HUES64 (cell line): Measurements from ENCODE around the gene SCP2.

Source experiments
- H3K27ac ChIP-seq: 2 replicates; pipeline ENCODE4 v1.7.0; 2013; ENCODE audit warnings: low read depth, low read length, inconsistent platforms
- H3K27me3 ChIP-seq: 2 replicates; pipeline ENCODE4 v1.6.1; 2013; ENCODE audit warnings: mild to moderate bottlenecking, low read length; ENCODE audit not compliant: insufficient read depth
- H3K36me3 ChIP-seq: 2 replicates; pipeline ENCODE4 v1.6.1; 2013; ENCODE audit warnings: mild to moderate bottlenecking, low read length; ENCODE audit not compliant: insufficient read depth
- H3K4me1 ChIP-seq: 2 replicates; pipeline ENCODE4 v1.6.1; 2013; ENCODE audit warnings: mild to moderate bottlenecking, low read length, moderate library complexity; ENCODE audit not compliant: insufficient read depth
- H3K4me3 ChIP-seq: 2 replicates; pipeline ENCODE4 v1.5.1; 2013; ENCODE audit warnings: mild to moderate bottlenecking, low read length, moderate library complexity
- H3K9ac ChIP-seq: 2 replicates; pipeline ENCODE4 v1.6.1; 2013; ENCODE audit warnings: mild to moderate bottlenecking, low read depth, low read length
- H3K9me3 ChIP-seq: 2 replicates; pipeline ENCODE4 v1.6.1; 2013; ENCODE audit warnings: low read depth, low read length; ENCODE audit not compliant: insufficient read depth
- WGBS: fragments of 150-250, 120-280 bp; methylation state at CpG from one replicate; pipeline ENCODE4 v1.1.7; 2013; ENCODE audit warnings: missing lambda C conversion rate; 5-methylcytosine and 5-hydroxymethylcytosine counted together

SCP2 gene

DNA sequence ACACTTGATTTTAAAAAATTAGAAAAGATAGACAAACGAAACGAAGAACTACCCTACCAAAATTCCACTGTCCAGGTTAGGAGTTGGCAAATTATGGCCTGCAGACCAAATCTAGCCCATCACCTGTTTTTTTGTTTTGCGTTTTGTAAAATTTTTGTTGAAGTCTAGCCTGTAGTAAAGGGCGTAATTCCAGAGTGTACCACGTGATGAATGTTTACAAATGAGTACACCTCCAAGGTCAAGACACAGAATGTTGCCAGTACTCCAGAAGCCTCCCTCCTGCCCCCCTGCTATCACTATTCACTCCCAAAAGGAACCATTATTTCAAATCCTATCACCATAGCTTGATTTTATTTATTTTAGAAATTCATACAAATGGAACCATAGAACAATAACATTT, 117.8 kb downstream of the SCP2 start:
- Histone ChIP-seq H3K9ac (no peak overlapping the region), H3K27me3 (no peaks in the 10 kb centered on the region), H3K27ac (no peak overlapping the region), H3K9me3 (no peaks in the 10 kb centered on the region), H3K4me3 (no peak overlapping the region), H3K4me1 (peaks cover 36% of the 10 kb centered on the region), H3K36me3 (no peaks in the 10 kb centered on the region)
- WGBS: 92% methylated on average over 5 of the region's 5 CpGs

DNA sequence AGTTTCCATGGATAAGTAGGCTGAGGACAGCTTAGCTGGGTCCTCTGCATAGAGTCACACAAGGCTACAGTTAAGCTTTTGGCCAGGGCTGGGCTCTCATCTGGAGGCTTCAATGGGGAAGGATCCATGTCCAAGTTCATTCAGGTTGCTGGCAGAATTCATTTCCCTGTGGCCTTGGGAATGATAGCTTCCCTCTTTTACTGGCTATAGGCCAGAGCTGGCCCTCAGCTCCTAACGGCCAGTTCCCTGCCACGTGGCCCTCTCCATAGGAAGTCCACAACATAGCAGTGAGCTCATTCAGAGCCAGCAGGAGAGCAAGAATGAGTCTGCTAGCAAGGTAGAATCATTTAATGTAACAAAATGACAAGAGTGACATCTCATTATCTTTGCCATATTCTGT, 119.9 kb downstream of the SCP2 start:
- Histone ChIP-seq H3K4me1 (peaks cover 45% of the 10 kb centered on the region), H3K4me3 (no peak overlapping the region), H3K9me3 (no peaks in the 10 kb centered on the region), H3K9ac (no peak overlapping the region), H3K27ac (no peak overlapping the region), H3K36me3 (no peaks in the 10 kb centered on the region), H3K27me3 (no peaks in the 10 kb centered on the region)
- 45% methylated on average over 2 of the region's 2 CpGs for WGBS

DNA sequence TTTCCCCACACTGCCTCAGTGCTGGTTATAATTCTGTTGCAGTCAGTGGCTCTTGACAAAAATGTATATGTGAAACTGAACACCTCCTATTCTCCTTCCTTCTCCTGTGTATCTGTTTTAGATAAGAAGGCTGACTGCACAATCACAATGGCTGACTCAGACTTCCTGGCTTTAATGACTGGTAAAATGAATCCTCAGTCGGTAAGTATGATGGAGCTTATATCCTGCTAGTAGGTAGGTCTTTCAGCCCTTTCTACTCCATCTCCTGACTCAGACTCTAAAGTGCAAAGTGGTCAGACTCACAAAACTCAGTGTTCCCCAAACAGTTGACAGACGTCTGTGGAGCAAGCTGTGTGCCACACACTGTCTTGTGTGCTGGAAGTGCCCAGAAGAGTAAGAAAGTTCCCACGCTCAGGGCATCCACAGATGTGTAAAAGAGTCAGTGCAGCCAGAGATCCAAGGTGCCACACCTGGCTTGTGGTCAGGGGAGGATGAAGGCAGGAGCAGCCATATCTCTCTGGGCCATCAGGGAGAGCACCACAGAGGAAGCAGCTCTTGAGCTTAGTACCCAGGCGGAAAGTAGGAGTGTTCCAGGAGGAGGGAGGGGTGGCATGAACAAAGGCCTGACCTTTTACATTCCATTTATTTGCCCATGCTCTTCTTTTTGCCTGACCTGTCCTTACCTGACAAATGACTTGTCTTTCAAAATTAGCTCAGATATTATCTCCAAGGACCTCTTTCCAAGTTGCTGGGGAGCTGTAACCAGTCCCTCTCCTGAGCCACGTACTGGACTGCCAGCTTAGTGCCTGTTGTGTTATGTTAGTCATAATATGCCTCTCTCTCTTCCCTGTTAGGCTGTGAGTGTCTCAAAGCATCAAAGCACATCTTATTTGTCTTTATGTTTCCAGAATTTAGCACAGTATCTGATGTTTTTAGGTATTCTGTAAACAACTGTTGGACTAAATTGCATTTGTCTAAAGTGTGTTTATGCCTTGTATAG, 121.0 kb downstream of the SCP2 start:
- H3K36me3 ChIP-seq: no peaks in the 10 kb centered on the region
- no peaks in the 10 kb centered on the region for H3K27me3 ChIP-seq
- no peak overlapping the region for H3K9ac ChIP-seq
- H3K4me1 ChIP-seq: peaks cover 44% of the 10 kb centered on the region
- no peak overlapping the region for H3K27ac ChIP-seq
- no peaks in the 10 kb centered on the region for H3K9me3 ChIP-seq
- no peak overlapping the region for H3K4me3 ChIP-seq
- WGBS: 93% methylated on average over 5 of the region's 5 CpGs

DNA sequence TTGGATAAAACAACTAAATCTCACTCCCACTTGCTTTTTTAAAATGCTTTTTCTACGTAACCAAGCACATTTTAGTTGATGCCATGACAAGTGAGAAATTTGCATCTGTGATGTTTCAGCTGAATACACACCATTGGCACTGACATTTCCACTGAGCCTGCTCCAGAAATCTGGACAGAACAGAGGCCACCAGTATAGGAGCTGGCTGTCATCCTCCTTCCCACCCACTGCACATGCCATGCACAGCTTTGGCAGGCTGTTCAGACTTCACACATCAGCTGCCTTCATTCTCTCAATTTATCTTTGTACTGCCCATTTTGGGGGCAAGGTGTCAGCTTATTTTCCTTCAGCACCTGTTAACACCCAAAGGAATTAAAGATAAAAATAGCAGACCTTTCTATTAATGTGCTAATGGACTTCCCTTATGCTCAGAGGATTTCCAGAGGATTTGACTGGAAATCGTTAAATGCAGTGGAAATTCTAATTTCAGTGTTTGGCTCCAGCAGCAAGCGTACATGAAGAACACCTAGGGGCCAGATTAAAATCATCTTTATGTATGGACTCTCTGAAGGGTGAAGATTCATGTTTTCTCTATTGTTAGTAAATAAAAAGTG, 122.0 kb downstream of the SCP2 start:
- Histone ChIP-seq H3K9me3 (no peaks in the 10 kb centered on the region), H3K27ac (no peak overlapping the region), H3K9ac (no peak overlapping the region), H3K27me3 (no peaks in the 10 kb centered on the region), H3K4me1 (peaks cover 37% of the 10 kb centered on the region), H3K36me3 (no peaks in the 10 kb centered on the region), H3K4me3 (no peak overlapping the region)
- WGBS: 87% methylated on average over 3 of the region's 3 CpGs

DNA sequence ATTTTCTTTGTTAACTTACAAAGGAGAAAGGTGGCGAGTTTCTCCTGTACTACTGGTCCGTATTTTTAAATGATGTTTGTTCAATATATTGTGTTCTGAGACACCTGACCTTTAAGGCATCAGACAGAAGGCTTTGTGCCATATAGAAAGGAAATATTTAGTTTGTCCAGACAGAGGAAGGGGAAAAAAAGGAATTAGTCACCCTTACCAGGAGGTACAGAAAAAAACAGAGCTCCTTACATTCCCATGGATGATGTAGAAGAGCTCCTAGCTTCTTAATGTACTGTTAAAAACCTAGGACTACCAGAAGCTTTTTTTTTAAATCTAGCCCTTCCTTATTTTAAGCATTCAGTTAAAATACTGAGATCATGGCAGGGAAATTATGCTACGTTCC, 122.5 kb downstream of the SCP2 start:
- Histone ChIP-seq H3K4me3 (no peak overlapping the region), H3K4me1 (peaks cover 37% of the 10 kb centered on the region), H3K36me3 (no peaks in the 10 kb centered on the region), H3K9ac (no peak overlapping the region), H3K27ac (no peak overlapping the region), H3K9me3 (no peaks in the 10 kb centered on the region), H3K27me3 (no peaks in the 10 kb centered on the region)
- WGBS: 92% methylated on average over 3 of the region's 3 CpGs

DNA sequence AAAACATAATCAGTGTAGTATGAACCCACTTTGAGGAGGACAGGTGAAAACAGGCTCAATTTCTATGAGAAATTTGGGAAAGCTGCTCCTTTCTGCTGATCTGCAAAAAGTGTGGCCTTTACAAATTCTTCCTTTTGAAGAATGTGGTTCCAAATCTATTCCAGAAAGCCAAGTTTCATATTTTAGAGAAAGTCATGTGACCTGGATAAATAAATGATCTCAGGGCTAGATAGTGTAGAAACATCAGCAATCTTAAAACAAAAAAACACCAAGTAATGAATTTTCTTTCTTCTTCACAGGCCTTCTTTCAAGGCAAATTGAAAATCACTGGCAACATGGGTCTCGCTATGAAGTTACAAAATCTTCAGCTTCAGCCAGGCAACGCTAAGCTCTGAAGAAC, 123.2 kb downstream of the SCP2 start:
- no peaks in the 10 kb centered on the region for H3K27me3 ChIP-seq
- H3K27ac ChIP-seq: no peak overlapping the region
- H3K4me1 ChIP-seq: peaks cover 37% of the 10 kb centered on the region
- H3K9me3 ChIP-seq: no peaks in the 10 kb centered on the region
- WGBS: 93% methylated on average over 1 of the region's 2 CpGs
- H3K9ac ChIP-seq: no peak overlapping the region
- H3K4me3 ChIP-seq: no peak overlapping the region
- H3K36me3 ChIP-seq: no peaks in the 10 kb centered on the region

DNA sequence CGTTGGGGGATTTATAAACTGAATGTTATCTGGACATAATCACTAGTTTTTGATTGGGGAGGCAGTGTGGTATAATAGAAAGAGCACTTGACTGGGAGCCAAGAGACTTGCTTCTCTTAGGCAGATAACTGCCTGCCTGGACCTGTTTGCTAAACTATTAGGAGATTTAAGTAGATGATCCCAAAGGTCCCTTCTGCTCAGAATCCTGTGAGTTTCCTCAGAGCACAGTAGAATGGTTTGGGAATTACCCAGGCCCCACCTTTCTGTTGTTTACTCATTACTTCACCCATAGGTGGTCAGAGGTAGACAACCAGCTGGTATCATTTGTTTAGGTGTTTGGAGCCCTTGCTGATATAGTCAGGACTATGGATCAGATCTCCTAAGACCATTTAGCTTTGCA, 124.6 kb downstream of the SCP2 start:
- Histone ChIP-seq H3K9me3 (no peaks in the 10 kb centered on the region), H3K36me3 (no peaks in the 10 kb centered on the region), H3K27ac (no peak overlapping the region), H3K9ac (no peak overlapping the region), H3K4me1 (peaks cover 37% of the 10 kb centered on the region), H3K27me3 (no peaks in the 10 kb centered on the region), H3K4me3 (no peak overlapping the region)
- WGBS: 81% methylated on average over 1 of the region's 1 CpG

DNA sequence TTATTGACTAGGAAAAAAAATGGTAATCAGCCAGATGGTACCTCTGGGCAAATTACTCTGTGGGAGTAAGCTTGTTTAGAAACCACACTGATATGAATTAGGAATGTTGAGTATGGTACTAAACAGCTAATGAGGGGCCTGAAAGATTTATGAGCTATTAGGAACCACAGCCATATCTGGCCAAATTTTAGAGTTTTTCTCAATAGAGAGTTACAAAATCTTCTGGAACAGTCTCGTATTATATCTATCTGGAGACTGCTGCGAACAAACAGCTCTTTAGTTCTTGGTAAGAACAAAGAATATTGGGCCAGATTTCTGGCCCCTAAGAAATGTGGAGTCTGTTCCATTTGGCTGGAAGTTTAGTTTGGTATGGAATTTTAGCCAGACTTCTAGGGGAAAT, 130.1 kb downstream of the SCP2 start:
- Histone ChIP-seq H3K27me3 (peaks cover 46% of the 10 kb centered on the region), H3K4me1 (peaks cover 3% of the 10 kb centered on the region; the same call in 1 of the 2 replicates), H3K36me3 (no peaks in the 10 kb centered on the region), H3K4me3 (no peak overlapping the region), H3K27ac (no peak overlapping the region), H3K9ac (no peak overlapping the region), H3K9me3 (no peaks in the 10 kb centered on the region)
- 98% methylated on average over 2 of the region's 2 CpGs for WGBS

DNA sequence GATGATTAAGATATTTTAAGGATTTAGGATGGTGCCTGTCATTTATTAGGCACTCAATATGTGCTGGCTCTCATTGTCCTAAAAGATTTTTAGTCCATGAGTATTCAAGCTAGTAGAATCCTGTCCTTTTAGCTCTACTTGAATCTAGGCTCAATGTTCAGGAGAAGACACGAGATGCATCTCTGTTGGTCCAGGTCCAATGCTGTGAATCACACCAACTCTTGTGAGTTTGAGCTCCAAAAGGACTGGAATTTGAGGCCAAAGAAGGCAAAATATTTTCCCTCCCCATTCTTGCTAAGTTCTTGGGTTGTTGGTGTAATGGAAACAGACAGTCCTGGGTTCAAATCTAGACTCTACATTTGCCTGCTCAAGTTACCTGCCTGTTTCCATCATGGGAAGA, 133.5 kb downstream of the SCP2 start:
- peaks cover 3% of the 10 kb centered on the region; the same call in 1 of the 2 replicates for H3K4me1 ChIP-seq
- no peak overlapping the region for H3K4me3 ChIP-seq
- no peaks in the 10 kb centered on the region for H3K9me3 ChIP-seq
- H3K36me3 ChIP-seq: no peaks in the 10 kb centered on the region
- peaks cover 75% of the 10 kb centered on the region for H3K27me3 ChIP-seq
- H3K9ac ChIP-seq: no peak overlapping the region
- no peak overlapping the region for H3K27ac ChIP-seq
- WGBS: 79% methylated on average over 1 of the region's 1 CpG

DNA sequence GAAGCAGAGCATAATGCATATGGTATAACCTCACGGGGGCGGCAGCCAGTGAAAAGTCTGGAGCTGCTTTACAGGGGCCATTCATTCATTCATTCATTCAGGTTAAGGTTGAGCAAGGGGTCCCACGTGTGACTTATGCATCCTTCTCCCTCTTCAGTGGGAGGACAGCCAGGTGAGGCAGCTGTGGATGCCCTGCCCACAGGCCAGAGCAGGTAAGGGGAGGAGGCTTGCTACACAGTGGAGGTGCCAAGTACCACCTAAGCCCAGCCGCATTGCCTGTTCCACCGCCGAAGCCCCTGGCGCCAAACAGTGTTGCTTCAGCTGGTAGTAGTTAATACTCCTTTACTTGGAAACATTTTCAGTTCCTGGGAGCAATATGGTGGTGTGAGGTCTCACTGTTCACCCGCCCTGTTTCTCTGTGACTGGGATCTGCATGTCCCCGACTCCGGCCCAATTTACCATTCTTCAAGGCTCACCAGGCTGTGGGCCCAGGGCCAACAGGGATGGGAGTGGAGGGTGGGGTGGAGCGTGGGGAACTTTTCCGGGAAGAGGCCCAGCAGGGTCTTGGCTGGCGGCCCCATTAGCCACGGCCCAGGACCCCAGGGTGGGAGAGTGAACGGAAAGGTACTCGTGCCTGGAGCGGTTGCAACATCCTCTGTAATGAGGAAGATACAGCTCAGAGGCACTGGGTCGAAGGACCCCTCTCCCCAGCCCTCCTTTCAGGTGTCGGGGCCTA, 134.2 kb downstream of the SCP2 start:
- H3K9me3 ChIP-seq: no peaks in the 10 kb centered on the region
- no peak overlapping the region for H3K9ac ChIP-seq
- H3K27me3 ChIP-seq: peaks cover 75% of the 10 kb centered on the region
- H3K4me1 ChIP-seq: peaks cover 3% of the 10 kb centered on the region; the same call in 1 of the 2 replicates
- H3K36me3 ChIP-seq: no peaks in the 10 kb centered on the region
- H3K27ac ChIP-seq: no peak overlapping the region
- H3K4me3 ChIP-seq: peak overlapping the region; percentile 52
- WGBS: 54% methylated on average over 19 of the region's 19 CpGs
